Osteocyte (in vitro differentiated cells): ENCODE results near the gene FBXO4. TPM values are rescaled to one million over a fixed set of nuclear protein-coding genes. Genes with fewer than 3 reads are reported as not detected.

Experiments used
- DNase-seq: peaks from one replicate; pipeline ENCODE4 v3.0.0; 2021; ENCODE audit warnings: mixed read lengths; ENCODE audit not compliant: unreplicated experiment; ENCODE audit errors: extremely low spot score
- H3K27ac Mint-ChIP-seq: one replicate; pipeline ENCODE4 v1.8.0; 2021; ENCODE audit warnings: mild to moderate bottlenecking, mixed read lengths; ENCODE audit not compliant: unreplicated experiment
- H3K27me3 Mint-ChIP-seq: one replicate; pipeline ENCODE4 v1.8.0; 2021; ENCODE audit warnings: mixed read lengths; ENCODE audit not compliant: unreplicated experiment
- H3K36me3 Mint-ChIP-seq: one replicate; pipeline ENCODE4 v1.8.0; 2021; ENCODE audit warnings: mixed read lengths; ENCODE audit not compliant: unreplicated experiment
- H3K4me1 Mint-ChIP-seq: one replicate; pipeline ENCODE4 v1.8.0; 2021; ENCODE audit warnings: mixed read lengths; ENCODE audit not compliant: unreplicated experiment
- H3K4me3 Mint-ChIP-seq: one replicate; pipeline ENCODE4 v1.8.0; 2021; ENCODE audit warnings: mild to moderate bottlenecking, moderate library complexity, mixed read lengths; ENCODE audit not compliant: unreplicated experiment
- H3K9me3 Mint-ChIP-seq: one replicate; pipeline ENCODE4 v1.8.0; 2021; ENCODE audit warnings: mixed read lengths; ENCODE audit not compliant: unreplicated experiment
- CTCF ChIP-seq: fragments of 200-600 bp; sonication (generic); IDR thresholded peaks from 2 replicates; pipeline ENCODE4 v1.5.0; 2021; ENCODE audit warnings: antibody characterized with exemption, mild to moderate bottlenecking, moderate library complexity
- long read RNA-seq: library from polyadenylated mRNA; unstranded; transcript quantifications from one replicate; pipeline ENCODE4 v2.0.0, GENCODE V29; 2021
- total RNA-seq: library from RNA; stranded (reverse); gene quantifications from 2 replicates; pipeline ENCODE4 v1.2.1, GENCODE V29; 2021

The FBXO4 gene
- 4.2 and 6.9 TPM in 2 replicates for total RNA-seq
- long read RNA-seq, transcript FBXO4-201 (7 exons, 1,682 nt): major isoform, 15 of 29 reads
- long read RNA-seq, partial matches to known transcripts: 2 of 29 reads
- long read RNA-seq, other reads (novel, unspliced or antisense): 5 of 29 reads

- Mint-ChIP-seq H3K4me1 (peaks cover 4% of the 10 kb centered on the region), H3K9me3 (no peaks in the 10 kb centered on the region), H3K36me3 (peaks cover 12% of the 10 kb centered on the region), H3K27me3 (no peaks in the 10 kb centered on the region), H3K27ac (peak within 1 kb of the TSS; percentile 91), H3K4me3 (peak within 1 kb of the TSS; percentile 81)
- TF ChIP-seq CTCF: peak; percentile 30
- DNase-seq: peak; percentile 90
Measured at GRCh38 chr5:41924872-41925554, at the start of gene FBXO4. TSS of gene FBXO4 (plus strand) at chr5:41925281. CDS start at chr5:41925310, 29 bp downstream.

- Mint-ChIP-seq H3K9me3 (no peaks in the 10 kb centered on the region), H3K27ac (no peak overlapping the region), H3K4me3 (no peak overlapping the region), H3K4me1 (peaks cover 10% of the 10 kb centered on the region), H3K27me3 (peaks cover 42% of the 10 kb centered on the region), H3K36me3 (no peaks in the 10 kb centered on the region)
- no peak for TF ChIP-seq CTCF
- no peak for DNase-seq
Measured at GRCh38 chr5:41876678-41877077, 48.4 kb upstream of the FBXO4 start.

GRCh38 chr5:41877408-41877807 is 47.7 kb upstream of the FBXO4 start:
- Mint-ChIP-seq H3K9me3 (no peaks in the 10 kb centered on the region), H3K4me1 (peaks cover 3% of the 10 kb centered on the region), H3K27me3 (peaks cover 46% of the 10 kb centered on the region), H3K4me3 (no peak overlapping the region), H3K36me3 (no peaks in the 10 kb centered on the region), H3K27ac (no peak overlapping the region)
- no peak for DNase-seq
- no peak for TF ChIP-seq CTCF

GRCh38 chr5:41878173-41878572 is 46.9 kb upstream of the FBXO4 start:
- Mint-ChIP-seq H3K4me1 (peaks cover 3% of the 10 kb centered on the region), H3K9me3 (no peaks in the 10 kb centered on the region), H3K27ac (no peak overlapping the region), H3K4me3 (no peak overlapping the region), H3K36me3 (no peaks in the 10 kb centered on the region), H3K27me3 (peaks cover 53% of the 10 kb centered on the region)
- no peak for DNase-seq
- no peak for TF ChIP-seq CTCF

GRCh38 chr5:41878643-41879478 is 46.2 kb upstream of the FBXO4 start:
- peaks cover 57% of the 10 kb centered on the region for H3K27me3 Mint-ChIP-seq
- DNase-seq: no peak
- peaks cover 3% of the 10 kb centered on the region for H3K4me1 Mint-ChIP-seq
- H3K36me3 Mint-ChIP-seq: no peaks in the 10 kb centered on the region
- H3K4me3 Mint-ChIP-seq: no peak overlapping the region
- H3K27ac Mint-ChIP-seq: no peak overlapping the region
- no peaks in the 10 kb centered on the region for H3K9me3 Mint-ChIP-seq
- TF ChIP-seq CTCF: no peak
